Measurements from ENCODE around the gene SHC2. TPM values are rescaled to one million over a fixed set of nuclear protein-coding genes. Genes with fewer than 3 reads are reported as not detected.
"Not testable (repeated sequence)": the region's sequence is repeated elsewhere in the genome, so short reads cannot be mapped to it uniquely, and the experiment has no call there.

The SHC2 gene
- total RNA-seq, 8 experiments from 2014 or later = 4.6 to 57.6 (median 33.0) TPM

- in situ Hi-C loops (cut with MboI; ENCODE audit: low pct_unique_long_range_greater_than_20kb in 2 of 9, low sequenced_read_pairs in 9 of 9, unreplicated experiment in 9 of 9) = no loop called here
Observed at GRCh38 chr19:458091-459042, 2.5 kb downstream of the SHC2 start.

DNA sequence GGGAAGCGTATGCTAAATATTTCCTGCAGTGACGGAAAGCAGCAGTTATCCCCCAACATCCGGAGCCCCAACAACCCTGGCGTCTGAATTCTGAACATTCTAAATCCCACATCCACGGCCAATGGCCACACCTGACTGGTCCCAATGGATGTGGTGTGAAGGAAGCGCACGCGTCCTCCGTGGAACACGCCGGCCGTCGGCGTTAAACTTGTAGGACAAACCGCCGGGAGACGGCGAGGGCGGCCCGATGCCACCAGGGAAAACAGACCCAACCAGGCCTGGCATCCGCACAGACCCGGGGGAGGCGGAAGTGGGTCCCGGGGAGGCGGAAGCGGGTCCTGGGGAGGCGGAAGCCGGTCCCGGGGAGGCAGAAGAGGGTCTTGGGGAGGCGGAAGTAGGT is 3.2 kb downstream of the SHC2 start:
- Histone ChIP-seq H3K4me3 (no peak overlapping the region), H3K27ac (no peak overlapping the region), H3K4me1 (replicated peaks in 1 of 2) (peaks cover 0 to 3% of the 10 kb centered on the region in 2 donors)
- in situ Hi-C loops (cut with MboI; ENCODE audit: low pct_unique_long_range_greater_than_20kb in 2 of 9, low sequenced_read_pairs in 9 of 9, unreplicated experiment in 9 of 9) = no loop called here
- no peak for ATAC-seq (replicated peaks in 6 of 8)
- 80 to 84% (median 83%) methylated on average over 1 to 13 of the region's 30 CpGs; no CpG with 5 or more reads in 7 of the 10 experiments for WGBS, 10 experiments

More at GRCh38 chr19:458091-459042, 2.5 kb downstream of the SHC2 start:
- no peak for ATAC-seq (replicated peaks in 6 of 8)
- H3K4me3 ChIP-seq = no peak overlapping the region
- no peak overlapping the region for H3K27ac ChIP-seq
- 80 to 100% methylated on average over 1 to 4 of the region's 89 CpGs; no CpG with 5 or more reads in 8 of the 10 experiments for WGBS, 10 experiments
- H3K4me1 ChIP-seq (replicated peaks in 1 of 2) = peaks cover 0 to 3% of the 10 kb centered on the region in 2 donors

DNA sequence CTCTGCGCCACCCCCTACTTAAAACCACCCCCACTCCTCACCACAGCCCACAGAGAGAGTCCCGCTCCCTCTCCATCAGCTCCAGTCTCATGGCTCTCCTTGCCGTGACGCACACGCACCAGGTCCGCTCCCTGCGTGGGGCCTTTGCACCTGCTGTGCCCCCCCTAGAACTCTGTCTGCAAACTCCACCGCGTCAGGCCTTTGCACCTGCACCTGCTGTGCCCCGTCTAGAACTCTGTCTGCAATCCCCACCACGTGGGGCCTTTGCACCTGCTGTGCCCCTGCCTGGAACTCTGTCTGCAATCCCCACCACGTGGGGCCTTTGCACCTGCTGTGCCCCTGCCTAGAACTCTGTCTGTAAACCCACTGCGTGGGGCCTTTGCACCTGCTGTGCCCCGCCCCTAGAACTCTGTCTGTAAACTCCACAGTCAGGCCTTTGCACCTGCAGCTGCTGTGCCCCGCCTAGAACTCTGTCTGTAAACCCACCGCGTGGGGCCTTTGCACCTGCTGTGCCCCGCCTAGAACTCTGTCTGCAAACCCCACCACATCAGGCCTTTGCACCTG is 4.2 kb downstream of the SHC2 start:
- 67 to 90% (median 83%) methylated on average over 1 to 9 of the region's 18 CpGs; no CpG with 5 or more reads in 6 of the 10 experiments for WGBS, 10 experiments

GRCh38 chr19:455851-456546 is 4.8 kb downstream of the SHC2 start:
- H3K4me3 ChIP-seq = no peak overlapping the region
- ATAC-seq (replicated peaks in 6 of 8) = no peak
- in situ Hi-C loops (cut with MboI; ENCODE audit: low pct_unique_long_range_greater_than_20kb in 2 of 9, low sequenced_read_pairs in 9 of 9, unreplicated experiment in 9 of 9) = no loop called here
- no peak overlapping the region for H3K27ac ChIP-seq
- H3K4me1 ChIP-seq (replicated peaks in 1 of 2) = no peaks in the 10 kb centered on the region
- 72 to 100% (median 87%) methylated on average over 1 to 15 of the region's 31 CpGs; no CpG with 5 or more reads in 4 of the 10 experiments for WGBS, 10 experiments

More for the DNA sequence above, 4.2 kb downstream of the SHC2 start:
- in situ Hi-C loops (cut with MboI; ENCODE audit: low pct_unique_long_range_greater_than_20kb in 2 of 9, low sequenced_read_pairs in 9 of 9, unreplicated experiment in 9 of 9) = no loop called here
- Histone ChIP-seq H3K27ac (no peak overlapping the region), H3K4me3 (no peak overlapping the region), H3K4me1 (replicated peaks in 1 of 2) (no peaks in the 10 kb centered on the region)
- ATAC-seq (replicated peaks in 6 of 8) = no peak

- no peak for ATAC-seq (replicated peaks in 6 of 8)
- WGBS, 10 experiments = 86 to 100% (median 89%) methylated on average over 1 to 13 of the region's 39 CpGs; no CpG with 5 or more reads in 3 of the 10 experiments
- Histone ChIP-seq H3K27ac (no peak overlapping the region), H3K4me1 (replicated peaks in 1 of 2) (no peaks in the 10 kb centered on the region), H3K4me3 (no peak overlapping the region)
- in situ Hi-C loops (cut with MboI; ENCODE audit: low pct_unique_long_range_greater_than_20kb in 2 of 9, low sequenced_read_pairs in 9 of 9, unreplicated experiment in 9 of 9) = no loop called here
Observed at GRCh38 chr19:455031-455705, 5.7 kb downstream of the SHC2 start.

- in situ Hi-C loops (cut with MboI; ENCODE audit: low pct_unique_long_range_greater_than_20kb in 2 of 9, low sequenced_read_pairs in 9 of 9, unreplicated experiment in 9 of 9) = no loop called here
- WGBS, 10 experiments = 64 to 100% (median 88%) methylated on average over 2 to 17 of the region's 22 CpGs; no CpG with 5 or more reads in 4 of the 10 experiments
- no peak overlapping the region for H3K27ac ChIP-seq
Observed at GRCh38 chr19:453606-454005, 7.2 kb downstream of the SHC2 start.

GRCh38 chr19:452829-453228 is 8.0 kb downstream of the SHC2 start:
- no peak overlapping the region for H3K27ac ChIP-seq
- H3K4me1 ChIP-seq (replicated peaks in 1 of 2) = no peaks in the 10 kb centered on the region
- no peak overlapping the region for H3K4me3 ChIP-seq
- in situ Hi-C loops (cut with MboI; ENCODE audit: low pct_unique_long_range_greater_than_20kb in 2 of 9, low sequenced_read_pairs in 9 of 9, unreplicated experiment in 9 of 9) = no loop called here
- 62 to 94% (median 85%) methylated on average over 3 to 13 of the region's 16 CpGs; no CpG with 5 or more reads in 6 of the 10 experiments for WGBS, 10 experiments
- no peak for ATAC-seq (replicated peaks in 6 of 8)

More at GRCh38 chr19:453606-454005, 7.2 kb downstream of the SHC2 start:
- H3K4me3 ChIP-seq = no peak overlapping the region
- H3K4me1 ChIP-seq (replicated peaks in 1 of 2) = no peaks in the 10 kb centered on the region
- no peak for ATAC-seq (replicated peaks in 6 of 8)

GRCh38 chr19:450912-451481 is 9.8 kb downstream of the SHC2 start:
- H3K27ac ChIP-seq; in situ Hi-C loops (cut with MboI; ENCODE audit: low pct_unique_long_range_greater_than_20kb in 2 of 9, low sequenced_read_pairs in 9 of 9, unreplicated experiment in 9 of 9); H3K4me1 ChIP-seq (replicated peaks in 1 of 2); H3K4me3 ChIP-seq; ATAC-seq (replicated peaks in 6 of 8): not testable (repeated sequence)
- WGBS, 10 experiments = 84 to 100% (median 95%) methylated on average over 5 to 12 of the region's 33 CpGs; no CpG with 5 or more reads in 5 of the 10 experiments

DNA sequence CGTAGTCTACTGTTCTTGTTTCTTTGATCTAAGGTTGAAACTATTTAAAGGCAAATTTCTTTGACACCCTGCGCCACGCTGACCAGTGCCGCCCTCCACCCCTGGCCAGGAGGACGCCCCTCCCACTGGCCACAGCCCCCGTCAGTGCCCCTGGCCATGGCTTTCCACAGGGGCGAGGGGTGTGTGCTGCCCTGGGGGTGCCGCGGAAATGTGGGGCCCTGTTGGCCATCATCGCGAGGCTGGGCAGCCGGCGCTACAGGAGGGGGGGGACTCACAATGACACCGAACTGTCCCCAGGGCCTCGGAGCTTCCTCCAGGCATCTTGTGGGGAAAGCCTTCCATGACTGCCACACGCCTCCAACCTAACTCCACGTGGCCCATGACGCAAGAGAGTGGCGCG is 10.9 kb downstream of the SHC2 start:
- Histone ChIP-seq H3K4me3 (no peak overlapping the region), H3K4me1 (replicated peaks in 1 of 2) (no peaks in the 10 kb centered on the region), H3K27ac (no peak overlapping the region)
- WGBS, 10 experiments = 47 to 100% (median 81%) methylated on average over 1 to 4 of the region's 20 CpGs; no CpG with 5 or more reads in 2 of the 10 experiments
- no peak for ATAC-seq (replicated peaks in 6 of 8)
- in situ Hi-C loops (cut with MboI; ENCODE audit: low pct_unique_long_range_greater_than_20kb in 2 of 9, low sequenced_read_pairs in 9 of 9, unreplicated experiment in 9 of 9) = no loop called here

GRCh38 chr19:447816-448560 is 12.8 kb downstream of the SHC2 start:
- H3K27ac ChIP-seq = no peak overlapping the region
- H3K4me1 ChIP-seq (replicated peaks in 1 of 2) = no peaks in the 10 kb centered on the region
- no peak overlapping the region for H3K4me3 ChIP-seq
- in situ Hi-C loops (cut with MboI; ENCODE audit: low pct_unique_long_range_greater_than_20kb in 2 of 9, low sequenced_read_pairs in 9 of 9, unreplicated experiment in 9 of 9) = no loop called here
- 10 to 87% (median 60%) methylated on average over 1 to 5 of the region's 31 CpGs; no CpG with 5 or more reads in 4 of the 10 experiments for WGBS, 10 experiments
- ATAC-seq (replicated peaks in 6 of 8) = peak in 2 of 8 experiments; percentile 23 to 58

GRCh38 chr19:447064-447426 is 13.8 kb downstream of the SHC2 start:
- Histone ChIP-seq H3K27ac (no peak overlapping the region), H3K4me3 (no peak overlapping the region), H3K4me1 (replicated peaks in 1 of 2) (no peaks in the 10 kb centered on the region)
- in situ Hi-C loops (cut with MboI; ENCODE audit: low pct_unique_long_range_greater_than_20kb in 2 of 9, low sequenced_read_pairs in 9 of 9, unreplicated experiment in 9 of 9) = no loop called here
- ATAC-seq (replicated peaks in 6 of 8) = no peak
- WGBS, 10 experiments = 79 to 100% (median 92%) methylated on average over 1 to 4 of the region's 24 CpGs; no CpG with 5 or more reads in 5 of the 10 experiments

Measured in motor neuron (in vitro differentiated cells).